Right lobe of liver (tissue), 4 donors: Measurements from ENCODE around the gene HS3ST3B1.

Source experiments
- POLR2A ChIP-seq: fragments of 450-650 bp; IDR thresholded peaks from one replicate; pipeline ENCODE4 v1.6.1; 2017; ENCODE audit warnings: antibody characterized with exemption, mild to moderate bottlenecking
- TF ChIP-seq, protein P1 (sequence below), 4 donors: fragments of 200-600 bp in 3 of 4; fragments of 450-650 bp in 1 of 4; IDR thresholded peaks; one replicate each; pipeline versions ENCODE4 v1.5.1 to v1.8.0; 2016 to 2022; ENCODE audit warnings: antibody characterized with exemption in 4 of 4, mild to moderate bottlenecking in 2 of 4
- donor health status: DM: no; HTN: no; CAD: no.
- donor health status: DM: no; HTN: no; CAD: no.
- donor health status: DM: no; HTN: yes; CAD: no.

DNA sequence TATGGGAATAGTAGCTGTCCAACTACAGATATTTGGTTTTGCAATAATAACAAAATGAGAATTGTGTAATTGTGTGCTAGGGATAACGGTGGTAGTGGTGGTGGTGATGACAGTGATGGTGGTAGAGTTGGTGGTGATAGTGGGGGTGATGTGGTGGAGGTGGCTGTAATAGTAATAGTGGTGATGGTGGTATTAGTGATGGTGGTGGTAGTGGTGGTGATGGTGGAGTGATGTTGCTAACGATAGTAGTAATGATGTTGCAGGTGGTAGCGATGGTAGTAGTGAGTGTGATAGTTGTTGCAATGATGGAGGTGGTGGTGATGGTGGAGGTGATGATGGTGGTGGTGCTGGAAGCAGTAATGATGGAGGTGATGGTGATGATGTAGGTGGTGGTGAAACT lies 94.4 kb downstream of the HS3ST3B1 start:
- TF ChIP-seq, protein P1, sequence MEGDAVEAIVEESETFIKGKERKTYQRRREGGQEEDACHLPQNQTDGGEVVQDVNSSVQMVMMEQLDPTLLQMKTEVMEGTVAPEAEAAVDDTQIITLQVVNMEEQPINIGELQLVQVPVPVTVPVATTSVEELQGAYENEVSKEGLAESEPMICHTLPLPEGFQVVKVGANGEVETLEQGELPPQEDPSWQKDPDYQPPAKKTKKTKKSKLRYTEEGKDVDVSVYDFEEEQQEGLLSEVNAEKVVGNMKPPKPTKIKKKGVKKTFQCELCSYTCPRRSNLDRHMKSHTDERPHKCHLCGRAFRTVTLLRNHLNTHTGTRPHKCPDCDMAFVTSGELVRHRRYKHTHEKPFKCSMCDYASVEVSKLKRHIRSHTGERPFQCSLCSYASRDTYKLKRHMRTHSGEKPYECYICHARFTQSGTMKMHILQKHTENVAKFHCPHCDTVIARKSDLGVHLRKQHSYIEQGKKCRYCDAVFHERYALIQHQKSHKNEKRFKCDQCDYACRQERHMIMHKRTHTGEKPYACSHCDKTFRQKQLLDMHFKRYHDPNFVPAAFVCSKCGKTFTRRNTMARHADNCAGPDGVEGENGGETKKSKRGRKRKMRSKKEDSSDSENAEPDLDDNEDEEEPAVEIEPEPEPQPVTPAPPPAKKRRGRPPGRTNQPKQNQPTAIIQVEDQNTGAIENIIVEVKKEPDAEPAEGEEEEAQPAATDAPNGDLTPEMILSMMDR (IDR thresholded peaks at IDR 0.05), result no peak
- TF ChIP-seq POLR2A, result no peak
